Upper lobe of left lung (tissue), 6 donors: Measurements from ENCODE around the gene GALNT5. TPM values are rescaled to one million over a fixed set of nuclear protein-coding genes. Genes with fewer than 3 reads are reported as not detected.

Experiments used
- ATAC-seq, 2 donors: fragments of 200-7000 bp; cut with Tn5 transposase; one replicate each; pipeline ENCODE4 v1.9.1; 2022; ENCODE audit warnings: mild to moderate bottlenecking in 2 of 2, moderate library complexity in 2 of 2; ENCODE audit not compliant: low FRiP score in 2 of 2
- DNase-seq, 2 donors: peaks; one replicate each; pipeline ENCODE4 v3.0.0-alpha.2; 2019 to 2020
- H3K27ac ChIP-seq, 4 donors: fragments of 200-600 bp; sonication (generic); one replicate each; pipeline ENCODE4 v1.5.1; 2016 to 2019
- H3K27me3 ChIP-seq, 4 donors: fragments of 200-600 bp; sonication (generic); one replicate each; pipeline ENCODE4 v1.5.1; 2017 to 2019
- H3K36me3 ChIP-seq, 4 donors: fragments of 200-600 bp; sonication (generic); one replicate each; pipeline ENCODE4 v1.5.1; 2016 to 2019
- H3K4me1 ChIP-seq, 4 donors: fragments of 200-600 bp; sonication (generic); one replicate each; pipeline ENCODE4 v1.5.1; 2018 to 2019
- H3K4me3 ChIP-seq, 4 donors: fragments of 200-600 bp; sonication (generic); one replicate each; pipeline ENCODE4 v1.5.1; 2017 to 2019; ENCODE audit warnings: mild to moderate bottlenecking in 2 of 4, moderate library complexity in 1 of 4
- H3K9me3 ChIP-seq, 4 donors: fragments of 200-600 bp; sonication (generic); one replicate each; pipeline ENCODE4 v1.5.1; 2018 to 2019
- EP300 ChIP-seq, 4 donors: sonication (generic); formaldehyde crosslinking; IDR thresholded peaks; one replicate each; pipeline ENCODE4 v1.5.1; 2017; ENCODE audit warnings: antibody characterized with exemption in 4 of 4, control low read depth in 2 of 4
- POLR2A ChIP-seq, 4 donors: fragments of 450-650 bp; IDR thresholded peaks; one replicate each; pipeline ENCODE4 v1.5.1; 2016 to 2017; ENCODE audit warnings: antibody characterized with exemption in 4 of 4, mild to moderate bottlenecking in 2 of 4
- POLR2AphosphoS5 ChIP-seq, 2 donors: sonication (generic); formaldehyde crosslinking; IDR thresholded peaks; one replicate each; pipeline ENCODE4 v1.5.1; 2017; ENCODE audit warnings: antibody characterized with exemption in 2 of 2
- WGBS, 2 donors: methylation state at CpG; one replicate each; pipeline ENCODE4 v1.1.5; 2017 to 2018; 5-methylcytosine and 5-hydroxymethylcytosine counted together
- total RNA-seq, 6 donors: library from RNA; depleted of rRNA in 4 of 6; stranded (reverse); fragments of >200 nt in 4 of 6; gene quantifications; one replicate each; pipeline versions ENCODE4 v1.1.0 to v1.2.1, GENCODE V29; 2016 to 2021
- TF ChIP-seq, protein P1 (sequence below), 6 experiments: fragments of 450-650 bp in 4 of 6; fragments of 200-600 bp in 2 of 6; sonication (generic) in 2 of 6; IDR thresholded peaks; one replicate each; pipeline ENCODE4 v1.5.1; 2016 to 2019; ENCODE audit warnings: antibody characterized with exemption in 6 of 6
- donor health status: DM: no; HTN: no; CAD: no; lungs with moderate emphysema.
- donor health status: DM: no; HTN: yes; CAD: no; lungs with severe emphysema.

Gene GALNT5
- total RNA-seq, 6 donors from 2014 or later, result 23.0 to 42.9 (median 24.4) TPM

DNA sequence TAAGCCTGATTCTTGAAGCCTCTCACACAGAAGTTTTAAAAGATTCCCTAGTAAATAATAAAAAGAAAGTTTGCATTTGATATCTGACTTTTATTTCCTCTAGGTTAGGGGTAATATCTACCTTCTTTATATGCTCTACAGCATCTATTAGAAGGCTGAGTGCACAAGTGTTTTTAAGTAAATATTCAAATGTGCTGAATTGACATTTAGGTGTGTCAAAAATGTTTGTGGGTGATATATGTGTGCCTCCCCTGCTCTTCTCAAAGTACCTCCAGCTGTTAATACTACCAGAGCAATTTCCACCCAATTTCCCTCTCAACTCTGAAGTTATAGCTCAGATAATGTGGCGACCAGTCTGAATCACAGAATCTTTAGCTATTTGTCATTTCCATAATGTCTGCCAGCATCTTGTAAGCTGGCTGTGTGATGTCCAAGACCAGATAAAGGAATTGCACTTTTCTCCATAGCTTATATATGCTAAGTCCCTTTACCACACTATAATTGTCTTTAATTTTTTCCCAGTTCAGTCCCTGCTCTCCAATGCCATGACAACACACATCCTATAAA lies 92.5 kb downstream of the GALNT5 start:
- Histone ChIP-seq H3K27ac (no peak overlapping the region), H3K36me3 (no peaks in the 10 kb centered on the region), H3K4me3 (no peak overlapping the region), H3K9me3 (peaks cover 0 to 2% (median 0%) of the 10 kb centered on the region in 4 donors), H3K4me1 (no peaks in the 10 kb centered on the region), H3K27me3 (no peaks in the 10 kb centered on the region)
- ATAC-seq (no peak), DNase-seq (no peak)
- no peak for TF ChIP-seq EP300 (IDR thresholded peaks at IDR 0.05)
- no peak for TF ChIP-seq POLR2AphosphoS5 (IDR thresholded peaks at IDR 0.05)
- TF ChIP-seq POLR2A (IDR thresholded peaks at IDR 0.05), result no peak
- TF ChIP-seq, protein P1, sequence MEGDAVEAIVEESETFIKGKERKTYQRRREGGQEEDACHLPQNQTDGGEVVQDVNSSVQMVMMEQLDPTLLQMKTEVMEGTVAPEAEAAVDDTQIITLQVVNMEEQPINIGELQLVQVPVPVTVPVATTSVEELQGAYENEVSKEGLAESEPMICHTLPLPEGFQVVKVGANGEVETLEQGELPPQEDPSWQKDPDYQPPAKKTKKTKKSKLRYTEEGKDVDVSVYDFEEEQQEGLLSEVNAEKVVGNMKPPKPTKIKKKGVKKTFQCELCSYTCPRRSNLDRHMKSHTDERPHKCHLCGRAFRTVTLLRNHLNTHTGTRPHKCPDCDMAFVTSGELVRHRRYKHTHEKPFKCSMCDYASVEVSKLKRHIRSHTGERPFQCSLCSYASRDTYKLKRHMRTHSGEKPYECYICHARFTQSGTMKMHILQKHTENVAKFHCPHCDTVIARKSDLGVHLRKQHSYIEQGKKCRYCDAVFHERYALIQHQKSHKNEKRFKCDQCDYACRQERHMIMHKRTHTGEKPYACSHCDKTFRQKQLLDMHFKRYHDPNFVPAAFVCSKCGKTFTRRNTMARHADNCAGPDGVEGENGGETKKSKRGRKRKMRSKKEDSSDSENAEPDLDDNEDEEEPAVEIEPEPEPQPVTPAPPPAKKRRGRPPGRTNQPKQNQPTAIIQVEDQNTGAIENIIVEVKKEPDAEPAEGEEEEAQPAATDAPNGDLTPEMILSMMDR (IDR thresholded peaks at IDR 0.05), result no peak
- WGBS, 2 donors, result 50 to 80% methylated on average over 1 of the region's 1 CpG

DNA sequence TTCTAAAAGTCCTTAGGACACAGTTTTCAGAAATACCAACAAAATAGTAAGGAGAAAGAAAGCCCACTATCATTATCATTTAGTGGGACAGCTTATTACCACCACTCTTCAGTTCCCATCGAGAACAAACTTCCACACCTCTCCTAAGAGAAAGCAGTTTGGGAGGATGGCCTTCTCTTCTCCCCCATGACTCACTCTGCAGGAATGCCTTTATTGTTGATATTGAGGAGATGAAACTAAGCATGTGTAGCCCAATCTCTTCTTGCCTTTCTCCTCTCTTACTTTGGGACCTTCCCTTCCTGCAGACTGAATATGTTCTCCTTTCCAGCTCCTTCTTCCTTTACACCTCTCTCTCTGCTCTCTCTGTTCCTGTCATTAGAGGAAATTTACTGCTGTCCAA lies 98.1 kb downstream of the GALNT5 start:
- H3K4me3 ChIP-seq, result no peak overlapping the region
- DNase-seq (no peak), ATAC-seq (no peak)
- TF ChIP-seq POLR2A (IDR thresholded peaks at IDR 0.05) (no peak), EP300 (IDR thresholded peaks at IDR 0.05) (no peak), POLR2AphosphoS5 (IDR thresholded peaks at IDR 0.05) (no peak)
- TF ChIP-seq, protein P1 (IDR thresholded peaks at IDR 0.05), result no peak
- H3K9me3 ChIP-seq, result no peaks in the 10 kb centered on the region
- no peak overlapping the region for H3K27ac ChIP-seq
- 62 to 69% methylated on average over 1 of the region's 1 CpG for WGBS, 2 donors
- H3K27me3 ChIP-seq, result no peaks in the 10 kb centered on the region
- no peaks in the 10 kb centered on the region for H3K36me3 ChIP-seq
- H3K4me1 ChIP-seq, result no peaks in the 10 kb centered on the region

DNA sequence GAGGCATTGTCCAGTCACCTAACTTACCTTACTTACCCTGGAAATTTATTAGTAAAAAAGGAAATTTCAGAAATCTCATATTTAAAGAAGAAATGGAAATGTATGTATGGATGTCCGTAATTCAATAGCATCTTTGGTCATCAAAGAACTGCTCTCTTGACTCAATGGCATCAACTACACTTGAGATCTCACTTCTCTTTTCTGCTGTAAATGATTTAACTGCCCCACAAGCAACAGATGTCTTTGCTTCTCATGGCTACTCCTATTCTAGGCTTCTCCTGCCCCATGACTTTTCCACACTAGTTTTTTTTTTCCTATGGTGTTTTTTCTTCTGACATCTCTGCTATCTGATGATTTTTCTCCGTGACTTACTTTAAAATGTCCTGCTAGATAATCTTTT lies 102.1 kb downstream of the GALNT5 start:
- ATAC-seq (no peak), DNase-seq (no peak)
- H3K27me3 ChIP-seq, result no peaks in the 10 kb centered on the region
- H3K27ac ChIP-seq, result no peak overlapping the region
- H3K36me3 ChIP-seq, result no peaks in the 10 kb centered on the region
- H3K4me3 ChIP-seq, result no peak overlapping the region
- 89 to 92% methylated on average over 2 of the region's 2 CpGs for WGBS, 2 donors
- H3K4me1 ChIP-seq, result no peaks in the 10 kb centered on the region
- TF ChIP-seq EP300 (IDR thresholded peaks at IDR 0.05) (no peak), POLR2AphosphoS5 (IDR thresholded peaks at IDR 0.05) (no peak), POLR2A (IDR thresholded peaks at IDR 0.05) (no peak)
- TF ChIP-seq, protein P1 (IDR thresholded peaks at IDR 0.05), result no peak
- H3K9me3 ChIP-seq, result peaks cover 0 to 8% (median 3%) of the 10 kb centered on the region in 4 donors

DNA sequence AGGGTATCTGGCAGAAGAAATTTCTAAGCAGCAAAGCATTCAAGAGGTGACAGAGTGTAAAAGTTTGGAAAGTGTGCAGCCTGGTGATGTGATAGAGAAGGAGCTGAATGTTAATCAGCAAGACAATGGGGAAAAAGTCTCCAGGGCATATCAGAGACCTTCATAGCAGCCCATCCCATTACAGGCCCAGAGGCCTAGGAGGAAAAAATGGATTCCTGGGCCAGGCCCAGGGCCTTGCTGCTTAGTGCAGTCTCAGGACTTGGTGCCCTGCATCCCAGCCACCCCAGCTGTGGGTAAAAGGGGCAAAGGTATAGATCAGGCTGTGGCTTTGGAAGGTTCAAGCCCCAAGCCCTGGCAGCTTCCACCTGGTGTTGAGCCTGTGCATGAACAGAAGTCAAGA lies 104.0 kb downstream of the GALNT5 start:
- no peak for TF ChIP-seq POLR2AphosphoS5 (IDR thresholded peaks at IDR 0.05)
- TF ChIP-seq POLR2A (IDR thresholded peaks at IDR 0.05), result no peak
- TF ChIP-seq, protein P1 (IDR thresholded peaks at IDR 0.05), result no peak
- no peak for TF ChIP-seq EP300 (IDR thresholded peaks at IDR 0.05)
- DNase-seq, result no peak
- ATAC-seq, result no peak
- no peaks in the 10 kb centered on the region for H3K27me3 ChIP-seq
- no peak overlapping the region for H3K4me3 ChIP-seq
- H3K4me1 ChIP-seq, result no peaks in the 10 kb centered on the region
- no peaks in the 10 kb centered on the region for H3K36me3 ChIP-seq
- no peak overlapping the region for H3K27ac ChIP-seq
- peaks cover 0 to 8% (median 3%) of the 10 kb centered on the region in 4 donors for H3K9me3 ChIP-seq

DNA sequence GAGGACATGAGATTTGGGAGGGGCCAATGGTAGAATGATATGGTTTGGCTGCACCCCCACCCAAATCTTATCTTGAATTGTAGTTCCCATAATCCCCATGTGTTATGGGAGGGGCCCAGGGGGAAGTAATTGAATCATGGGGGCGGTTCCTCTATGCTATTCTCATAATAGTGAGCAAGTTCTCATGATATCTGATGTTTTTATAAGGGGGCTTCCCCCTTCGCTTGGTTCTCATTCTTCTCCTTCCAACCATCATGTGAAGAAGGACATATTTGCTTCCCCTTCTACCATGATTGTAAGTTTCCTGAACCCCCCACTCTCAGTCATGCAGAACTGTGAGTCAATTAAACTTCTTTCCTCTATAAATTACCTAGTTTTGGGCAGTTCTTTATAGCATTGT lies 105.1 kb downstream of the GALNT5 start:
- Histone ChIP-seq H3K9me3 (peaks cover 0 to 8% (median 3%) of the 10 kb centered on the region in 4 donors), H3K4me1 (no peaks in the 10 kb centered on the region), H3K4me3 (no peak overlapping the region), H3K36me3 (no peaks in the 10 kb centered on the region), H3K27me3 (no peaks in the 10 kb centered on the region), H3K27ac (no peak overlapping the region)
- WGBS, 2 donors, result 89 to 90% methylated on average over 2 of the region's 2 CpGs
- ATAC-seq (no peak), DNase-seq (no peak)
- TF ChIP-seq POLR2A (IDR thresholded peaks at IDR 0.05), result no peak
- no peak for TF ChIP-seq POLR2AphosphoS5 (IDR thresholded peaks at IDR 0.05)
- TF ChIP-seq, protein P1 (IDR thresholded peaks at IDR 0.05), result no peak
- TF ChIP-seq EP300 (IDR thresholded peaks at IDR 0.05), result no peak
